HCT116 (cell line): ENCODE results near the gene PRDM12. TPM values are rescaled to one million over a fixed set of nuclear protein-coding genes. Genes with fewer than 3 reads are reported as not detected.

Source experiments
- ATAC-seq: fragments of 200-7000 bp; cut with Tn5 transposase; 2 replicates; pipeline ENCODE4 v1.9.1; 2020; ENCODE audit warnings: mild to moderate bottlenecking, moderate library complexity
- BruUV-seq: library from RNA; stranded (reverse); fragments of 400-500 nt; replicated peaks from 2 replicates; lab custom pipeline; 2021; lab: Mats Ljungman, UMichigan
- CTCF ChIA-PET: fragments of 300-600 bp; sonication (Branson Sonifier 250); formaldehyde crosslinking; loops from one replicate; lab custom pipeline; 2021; ENCODE audit warnings: antibody characterized with exemption; lab: Charles Lee
- POLR2A ChIA-PET: fragments of 300-600, 350-600 bp; sonication (Branson Sonifier 250); formaldehyde crosslinking; loops from one replicate; lab custom pipeline; 2021; ENCODE audit warnings: antibody characterized with exemption; lab: Charles Lee
- RAD21 ChIA-PET, 2 experiments: fragments of 300-600 bp; sonication (Branson Sonifier 250); formaldehyde crosslinking; loops; one replicate each; lab custom pipeline; 2023; ENCODE audit warnings: low total read pairs in 2 of 2; ENCODE audit not compliant: uncharacterized antibody in 2 of 2, unreplicated experiment in 2 of 2, low non-redundant PET in 1 of 2; lab: Charles Lee
- DNase-seq: peaks from one replicate; pipeline ENCODE4 v3.0.0-alpha.2; 2010; ENCODE audit warnings: low read depth, low spot score
- H2AFZ ChIP-seq: fragments of 200-600 bp; shearing (Covaris generic), sonication (generic); 2 replicates; pipeline ENCODE4 v1.6.1; 2017; ENCODE audit warnings: low read depth, mixed run types, mixed read lengths, antibody characterized with exemption, low read length; ENCODE audit not compliant: poor library complexity, severe bottlenecking
- H3K27ac ChIP-seq: 2 replicates; pipeline ENCODE4 v1.5.1; 2012; ENCODE audit warnings: low read depth, low read length
- H3K27me3 ChIP-seq: fragments of 200-600 bp; sonication (generic); 2 replicates; pipeline ENCODE4 v1.6.1; 2016; ENCODE audit warnings: mixed run types, low read length, mixed read lengths; ENCODE audit not compliant: insufficient read depth
- H3K36me3 ChIP-seq, 2 experiments: fragments of 200-500 bp in 1 of 2; fragments of 200-600 bp in 1 of 2; sonication (Bioruptor generic) in 1 of 2; sonication (generic) in 1 of 2; 2 replicates each; pipeline versions ENCODE4 v1.5.1 to v1.6.1; 2014 to 2016; ENCODE audit warnings: low read length in 2 of 2, inconsistent platforms in 1 of 2, mixed read lengths in 1 of 2, mixed run types in 1 of 2; ENCODE audit not compliant: insufficient read depth in 2 of 2, control insufficient read depth in 1 of 2
- H3K4me1 ChIP-seq, 2 experiments: fragments of 200-600 bp in 1 of 2; sonication (generic) in 1 of 2; 2 replicates each; pipeline versions ENCODE4 v1.5.1 to v1.6.1; 2012 to 2017; ENCODE audit warnings: low read length in 2 of 2, inconsistent platforms in 1 of 2, mild to moderate bottlenecking in 1 of 2, mixed read lengths in 1 of 2, mixed run types in 1 of 2, moderate library complexity in 1 of 2; ENCODE audit not compliant: insufficient read depth in 2 of 2, control insufficient read depth in 1 of 2
- H3K4me2 ChIP-seq: fragments of 200-600 bp; sonication (generic); 2 replicates; pipeline ENCODE4 v1.6.1; 2017; ENCODE audit warnings: mixed run types, low read length, mixed read lengths
- H3K4me3 ChIP-seq, 2 experiments: fragments of 200-600 bp in 1 of 2; sonication (generic) in 1 of 2; replicated peaks in 1 of 2; 2 replicates each; pipeline ENCODE4 v1.5.1; 2011 to 2016; ENCODE audit warnings: low read length in 2 of 2, control low read depth in 1 of 2, low read depth in 1 of 2, mild to moderate bottlenecking in 1 of 2, mixed read lengths in 1 of 2, mixed run types in 1 of 2
- H3K79me2 ChIP-seq: fragments of 200-600 bp; sonication (generic); 2 replicates; pipeline ENCODE4 v1.6.1; 2017; ENCODE audit warnings: mild to moderate bottlenecking, mixed run types, low read length, moderate library complexity, mixed read lengths; ENCODE audit not compliant: insufficient read depth
- H3K9ac ChIP-seq: fragments of 200-600 bp; sonication (generic); 2 replicates; pipeline ENCODE4 v1.6.1; 2016; ENCODE audit warnings: low read length, mixed read lengths
- H3K9me2 ChIP-seq: fragments of 200-600 bp; sonication (generic), shearing (Covaris generic); 2 replicates; pipeline ENCODE4 v1.6.1; 2017; ENCODE audit warnings: mixed run types, mild to moderate bottlenecking, moderate library complexity; ENCODE audit not compliant: insufficient read depth
- H3K9me3 ChIP-seq, 2 experiments: fragments of 200-500 bp in 1 of 2; fragments of 200-600 bp in 1 of 2; sonication (Bioruptor generic) in 1 of 2; sonication (generic) in 1 of 2; 2 replicates each; pipeline ENCODE4 v1.6.1; 2014 to 2017; ENCODE audit warnings: low read length in 2 of 2, mixed read lengths in 2 of 2, inconsistent platforms in 1 of 2, low read depth in 1 of 2, mild to moderate bottlenecking in 1 of 2, mixed run types in 1 of 2, moderate library complexity in 1 of 2; ENCODE audit not compliant: control insufficient read depth in 1 of 2, insufficient read depth in 1 of 2
- H4K20me1 ChIP-seq: fragments of 200-600 bp; sonication (generic), shearing (Covaris generic); 2 replicates; pipeline ENCODE4 v1.6.1; 2017; ENCODE audit warnings: mixed run types, mild to moderate bottlenecking, moderate library complexity; ENCODE audit not compliant: insufficient read depth
- ELF1 ChIP-seq: IDR thresholded peaks from 2 replicates; pipeline ENCODE4 v1.6.1; 2012; ENCODE audit warnings: low read depth, borderline replicate concordance
- FOSL1 ChIP-seq: IDR thresholded peaks from 2 replicates; pipeline ENCODE4 v1.6.1; 2012; ENCODE audit warnings: low read depth
- POLR2A ChIP-seq: IDR thresholded peaks from 2 replicates; pipeline ENCODE4 v1.7.0; 2011; ENCODE audit warnings: borderline replicate concordance; ENCODE audit not compliant: insufficient read depth, insufficient read length; ENCODE audit errors: extremely low read depth
- SP1 ChIP-seq: IDR thresholded peaks from 2 replicates; pipeline ENCODE4 v1.6.1; 2012; ENCODE audit warnings: low read depth
- intact Hi-C: fragments of 100-400 bp; cut with micrococcal nuclease; formaldehyde crosslinking; loops from 2 replicates; pipeline ENCODE4 v1.10.0; 2022
- total RNA-seq: library from RNA; stranded (reverse); gene quantifications from one replicate; pipeline ENCODE4 v1.2.1, GENCODE V29; 2021; ENCODE audit not compliant: unreplicated experiment
- TF ChIP-seq, protein P1 (sequence below): IDR thresholded peaks from 2 replicates; pipeline ENCODE4 v1.6.1; 2012
- TF ChIP-seq, protein P2 (sequence below): IDR thresholded peaks from 2 replicates; pipeline ENCODE4 v1.6.1; 2012; ENCODE audit warnings: low read depth
- TF ChIP-seq, protein P3 (sequence below): IDR thresholded peaks from 2 replicates; pipeline ENCODE4 v1.6.1; 2012

The PRDM12 gene
- total RNA-seq, 1 experiment from 2014 or later: 0.54 TPM

DNA sequence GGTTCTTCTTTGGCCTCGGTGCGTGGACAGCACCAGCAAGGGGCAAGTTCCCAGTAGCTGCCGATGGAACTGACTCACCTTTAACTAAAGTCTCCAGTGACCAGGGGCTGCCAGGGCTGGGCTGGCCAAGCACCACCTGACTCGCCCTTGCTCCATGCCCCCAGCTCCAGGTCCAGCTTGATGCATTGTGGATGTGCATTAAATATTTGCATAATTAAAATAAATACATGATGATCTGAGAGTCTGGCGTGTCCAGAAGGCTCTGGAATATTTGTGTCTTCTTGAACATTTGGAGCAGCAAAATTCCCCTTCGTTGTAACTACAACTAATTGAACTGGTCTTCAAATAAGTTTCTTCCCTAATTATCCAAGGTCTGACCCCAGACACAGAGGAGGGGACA lies 9.5 kb upstream of the PRDM12 start:
- Histone ChIP-seq H3K27ac (no peak overlapping the region), H3K9me2 (no peaks in the 10 kb centered on the region), H3K27me3 (no peaks in the 10 kb centered on the region), H3K9ac (no peak overlapping the region), H3K9me3 (no peaks in the 10 kb centered on the region), H3K4me1 (no peaks in the 10 kb centered on the region), H3K4me2 (no peak overlapping the region), H3K79me2 (no peaks in the 10 kb centered on the region), H3K36me3 (no peaks in the 10 kb centered on the region), H4K20me1 (no peaks in the 10 kb centered on the region), H2AFZ (no peak overlapping the region), H3K4me3 (no peak overlapping the region)
- no peak for ATAC-seq
- ChIA-PET CTCF (no interaction called here), POLR2A (no interaction called here), RAD21 (no interaction called here)
- DNase-seq: no peak
- no TSS peak for BruUV-seq
- TF ChIP-seq ELF1: no peak
- no peak for TF ChIP-seq SP1
- TF ChIP-seq POLR2A: no peak
- TF ChIP-seq, protein P1, sequence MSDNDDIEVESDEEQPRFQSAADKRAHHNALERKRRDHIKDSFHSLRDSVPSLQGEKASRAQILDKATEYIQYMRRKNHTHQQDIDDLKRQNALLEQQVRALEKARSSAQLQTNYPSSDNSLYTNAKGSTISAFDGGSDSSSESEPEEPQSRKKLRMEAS: no peak
- no peak for TF ChIP-seq FOSL1
- TF ChIP-seq, protein P2, sequence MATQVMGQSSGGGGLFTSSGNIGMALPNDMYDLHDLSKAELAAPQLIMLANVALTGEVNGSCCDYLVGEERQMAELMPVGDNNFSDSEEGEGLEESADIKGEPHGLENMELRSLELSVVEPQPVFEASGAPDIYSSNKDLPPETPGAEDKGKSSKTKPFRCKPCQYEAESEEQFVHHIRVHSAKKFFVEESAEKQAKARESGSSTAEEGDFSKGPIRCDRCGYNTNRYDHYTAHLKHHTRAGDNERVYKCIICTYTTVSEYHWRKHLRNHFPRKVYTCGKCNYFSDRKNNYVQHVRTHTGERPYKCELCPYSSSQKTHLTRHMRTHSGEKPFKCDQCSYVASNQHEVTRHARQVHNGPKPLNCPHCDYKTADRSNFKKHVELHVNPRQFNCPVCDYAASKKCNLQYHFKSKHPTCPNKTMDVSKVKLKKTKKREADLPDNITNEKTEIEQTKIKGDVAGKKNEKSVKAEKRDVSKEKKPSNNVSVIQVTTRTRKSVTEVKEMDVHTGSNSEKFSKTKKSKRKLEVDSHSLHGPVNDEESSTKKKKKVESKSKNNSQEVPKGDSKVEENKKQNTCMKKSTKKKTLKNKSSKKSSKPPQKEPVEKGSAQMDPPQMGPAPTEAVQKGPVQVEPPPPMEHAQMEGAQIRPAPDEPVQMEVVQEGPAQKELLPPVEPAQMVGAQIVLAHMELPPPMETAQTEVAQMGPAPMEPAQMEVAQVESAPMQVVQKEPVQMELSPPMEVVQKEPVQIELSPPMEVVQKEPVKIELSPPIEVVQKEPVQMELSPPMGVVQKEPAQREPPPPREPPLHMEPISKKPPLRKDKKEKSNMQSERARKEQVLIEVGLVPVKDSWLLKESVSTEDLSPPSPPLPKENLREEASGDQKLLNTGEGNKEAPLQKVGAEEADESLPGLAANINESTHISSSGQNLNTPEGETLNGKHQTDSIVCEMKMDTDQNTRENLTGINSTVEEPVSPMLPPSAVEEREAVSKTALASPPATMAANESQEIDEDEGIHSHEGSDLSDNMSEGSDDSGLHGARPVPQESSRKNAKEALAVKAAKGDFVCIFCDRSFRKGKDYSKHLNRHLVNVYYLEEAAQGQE: no peak
- TF ChIP-seq, protein P3, sequence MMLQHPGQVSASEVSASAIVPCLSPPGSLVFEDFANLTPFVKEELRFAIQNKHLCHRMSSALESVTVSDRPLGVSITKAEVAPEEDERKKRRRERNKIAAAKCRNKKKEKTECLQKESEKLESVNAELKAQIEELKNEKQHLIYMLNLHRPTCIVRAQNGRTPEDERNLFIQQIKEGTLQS: no peak
- intact Hi-C loops: no loop called here
